ENCODE results near the gene PPP4R4.

The PPP4R4 gene

GRCh38 chr14:94172545-94172944 lies 1.6 kb upstream of the PPP4R4 start:
- DNase-seq (ENCODE audit: low read depth, low spot score) = no peak
- Histone ChIP-seq H3K4me3 (ENCODE audit: insufficient read length, low read depth) (no peak overlapping the region), H3K9ac (ENCODE audit: insufficient read length, low read depth) (no peak overlapping the region), H3K9me3 (ENCODE audit: insufficient read depth, low read length) (peaks cover 5% of the 10 kb centered on the region; the same call in 1 of the 2 replicates), H3K27me3 (ENCODE audit: insufficient read depth, insufficient read length) (peaks cover 21% of the 10 kb centered on the region), H3K4me1 (ENCODE audit: insufficient read depth, insufficient read length) (no peaks in the 10 kb centered on the region), H3K36me3 (ENCODE audit: insufficient read depth, insufficient read length, low read length) (no peaks in the 10 kb centered on the region)
- TF ChIP-seq SUZ12 (IDR thresholded peaks at IDR 0.05; ENCODE audit: extremely low read depth, insufficient read depth, insufficient read length) = no peak
- TF ChIP-seq YY1 (IDR thresholded peaks at IDR 0.05; ENCODE audit: insufficient read depth, insufficient read length) = no peak
- TF ChIP-seq ZNF274 (IDR thresholded peaks at IDR 0.05; ENCODE audit: low read depth, low read length) = no peak

DNA sequence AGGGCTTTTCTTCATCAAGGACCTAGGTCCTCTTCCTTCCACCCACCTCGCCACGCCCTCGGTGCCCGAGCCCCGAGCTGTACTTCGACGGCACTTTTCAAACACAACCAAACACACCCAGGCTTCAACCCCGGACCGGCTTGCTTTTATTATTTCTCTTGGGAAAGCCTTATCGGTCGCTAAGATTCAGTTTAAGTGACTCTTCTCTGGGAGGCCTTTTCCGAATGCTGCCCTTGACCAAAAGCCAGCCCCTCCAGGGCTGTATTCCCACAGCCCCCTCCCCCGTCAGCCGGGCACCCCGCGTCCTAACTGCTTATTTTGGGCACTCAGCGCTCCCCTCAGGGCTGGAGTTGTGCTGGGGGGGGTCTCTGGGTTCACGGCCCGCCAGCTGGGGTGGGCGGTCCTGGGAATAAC lies 644 bp upstream of the PPP4R4 start:
- TF ChIP-seq ZNF274 (IDR thresholded peaks at IDR 0.05; ENCODE audit: low read depth, low read length) (no peak), SUZ12 (IDR thresholded peaks at IDR 0.05; ENCODE audit: extremely low read depth, insufficient read depth, insufficient read length) (no peak), YY1 (IDR thresholded peaks at IDR 0.05; ENCODE audit: insufficient read depth, insufficient read length) (no peak)
- Histone ChIP-seq H3K9ac (ENCODE audit: insufficient read length, low read depth) (peak overlapping the region; percentile 61), H3K4me1 (ENCODE audit: insufficient read depth, insufficient read length) (no peaks in the 10 kb centered on the region), H3K27me3 (ENCODE audit: insufficient read depth, insufficient read length) (peaks cover 21% of the 10 kb centered on the region), H3K9me3 (ENCODE audit: insufficient read depth, low read length) (peaks cover 5% of the 10 kb centered on the region; the same call in 1 of the 2 replicates), H3K4me3 (ENCODE audit: insufficient read length, low read depth) (peak overlapping the region; percentile 46), H3K36me3 (ENCODE audit: insufficient read depth, insufficient read length, low read length) (no peaks in the 10 kb centered on the region)
- no peak for DNase-seq (ENCODE audit: low read depth, low spot score)

DNA sequence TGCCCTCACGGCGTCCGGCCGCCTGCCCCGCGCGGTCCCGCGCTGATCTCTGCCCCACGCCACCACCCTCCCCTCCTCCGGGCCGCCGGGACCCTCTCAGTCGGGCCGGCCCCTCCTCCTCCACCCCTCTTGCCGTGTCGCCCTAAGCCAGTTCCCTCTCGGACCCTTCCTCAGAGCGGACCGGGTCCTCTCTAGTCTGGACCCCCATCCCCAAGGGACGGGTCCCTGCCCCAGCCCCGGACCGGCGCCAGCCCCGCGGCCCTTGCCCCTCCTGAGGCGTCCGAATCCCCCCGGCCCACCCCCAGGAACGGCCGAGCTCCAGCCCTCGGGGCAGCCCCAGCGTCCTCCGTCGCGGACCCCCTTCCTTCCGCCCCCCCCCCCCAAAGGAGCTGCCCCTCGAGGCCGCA lies 485 bp downstream of the PPP4R4 start:
- TF ChIP-seq ZNF274 (IDR thresholded peaks at IDR 0.05; ENCODE audit: low read depth, low read length) = no peak
- TF ChIP-seq YY1 (IDR thresholded peaks at IDR 0.05; ENCODE audit: insufficient read depth, insufficient read length) = no peak
- TF ChIP-seq SUZ12 (IDR thresholded peaks at IDR 0.05; ENCODE audit: extremely low read depth, insufficient read depth, insufficient read length) = no peak
- H3K9me3 ChIP-seq (ENCODE audit: insufficient read depth, low read length) = no peaks in the 10 kb centered on the region
- peak overlapping the region; percentile 72 for H3K9ac ChIP-seq (ENCODE audit: insufficient read length, low read depth)
- no peaks in the 10 kb centered on the region for H3K36me3 ChIP-seq (ENCODE audit: insufficient read depth, insufficient read length, low read length)
- no peaks in the 10 kb centered on the region for H3K4me1 ChIP-seq (ENCODE audit: insufficient read depth, insufficient read length)
- DNase-seq (ENCODE audit: low read depth, low spot score) = no peak
- peaks cover 21% of the 10 kb centered on the region for H3K27me3 ChIP-seq (ENCODE audit: insufficient read depth, insufficient read length)
- H3K4me3 ChIP-seq (ENCODE audit: insufficient read length, low read depth) = peak overlapping the region; percentile 68

DNA sequence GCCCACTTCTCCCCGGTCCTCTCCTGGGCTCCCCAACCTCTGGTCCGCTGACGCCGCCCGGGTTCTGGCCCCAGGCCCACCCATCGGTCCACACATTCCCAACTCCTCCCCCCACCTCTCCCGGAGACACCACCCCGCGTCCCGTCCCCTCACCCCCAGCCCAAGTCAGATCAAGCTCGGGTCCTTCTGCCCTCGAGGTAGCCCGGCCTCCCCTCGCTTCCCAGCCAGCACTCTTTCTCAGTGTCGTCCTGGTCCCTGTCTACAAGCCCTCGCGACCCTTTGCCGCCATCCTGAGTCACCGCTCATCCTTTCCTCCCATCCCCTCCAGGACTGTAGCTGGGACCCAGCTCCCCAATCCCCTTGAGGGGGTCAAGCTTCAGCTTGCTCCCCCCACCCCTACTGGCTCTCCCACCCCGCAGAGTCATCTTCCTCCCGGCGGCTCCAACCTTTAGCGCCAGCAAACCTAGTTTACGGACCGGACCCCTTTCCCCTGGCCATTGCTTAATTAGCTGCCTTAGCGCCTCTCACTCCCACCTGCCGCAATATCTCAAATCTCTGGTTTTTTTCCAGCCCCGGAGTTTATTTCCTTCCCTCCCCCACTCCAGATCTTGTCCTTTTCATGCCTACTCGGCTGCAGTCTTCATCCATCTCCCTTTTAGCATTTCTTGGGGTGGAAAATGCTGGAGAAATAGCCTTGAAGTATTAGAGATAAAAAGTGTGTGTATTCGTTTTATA lies 1.1 kb downstream of the PPP4R4 start:
- Histone ChIP-seq H3K27me3 (ENCODE audit: insufficient read depth, insufficient read length) (peaks cover 21% of the 10 kb centered on the region), H3K9ac (ENCODE audit: insufficient read length, low read depth) (peak overlapping the region; percentile 72), H3K4me1 (ENCODE audit: insufficient read depth, insufficient read length) (no peaks in the 10 kb centered on the region), H3K36me3 (ENCODE audit: insufficient read depth, insufficient read length, low read length) (no peaks in the 10 kb centered on the region), H3K4me3 (ENCODE audit: insufficient read length, low read depth) (peak overlapping the region; percentile 68), H3K9me3 (ENCODE audit: insufficient read depth, low read length) (no peaks in the 10 kb centered on the region)
- DNase-seq (ENCODE audit: low read depth, low spot score) = no peak
- TF ChIP-seq ZNF274 (IDR thresholded peaks at IDR 0.05; ENCODE audit: low read depth, low read length) (no peak), SUZ12 (IDR thresholded peaks at IDR 0.05; ENCODE audit: extremely low read depth, insufficient read depth, insufficient read length) (no peak), YY1 (IDR thresholded peaks at IDR 0.05; ENCODE audit: insufficient read depth, insufficient read length) (no peak)

DNA sequence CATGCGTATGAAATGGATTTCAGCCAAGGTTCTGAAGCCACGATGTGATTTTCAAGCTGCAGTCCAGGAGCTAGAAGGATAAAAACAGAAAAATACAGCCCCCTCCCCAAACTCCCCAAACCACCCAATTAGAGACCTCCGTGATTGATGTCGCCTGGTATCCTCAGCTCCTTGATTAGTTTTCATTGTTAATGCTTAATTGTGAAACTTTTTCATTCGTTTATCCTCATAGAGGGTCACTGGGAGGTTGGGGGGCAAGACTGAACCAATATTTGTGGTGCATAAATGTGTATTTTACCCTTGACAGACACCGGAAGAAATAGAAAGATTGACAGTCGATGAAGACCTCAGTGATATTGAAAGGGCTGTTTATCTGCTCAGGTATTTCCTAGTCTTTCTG lies 1.6 kb downstream of the PPP4R4 start:
- no peaks in the 10 kb centered on the region for H3K36me3 ChIP-seq (ENCODE audit: insufficient read depth, insufficient read length, low read length)
- TF ChIP-seq YY1 (IDR thresholded peaks at IDR 0.05; ENCODE audit: insufficient read depth, insufficient read length) (no peak), ZNF274 (IDR thresholded peaks at IDR 0.05; ENCODE audit: low read depth, low read length) (no peak), SUZ12 (IDR thresholded peaks at IDR 0.05; ENCODE audit: extremely low read depth, insufficient read depth, insufficient read length) (no peak)
- no peaks in the 10 kb centered on the region for H3K4me1 ChIP-seq (ENCODE audit: insufficient read depth, insufficient read length)
- no peaks in the 10 kb centered on the region for H3K9me3 ChIP-seq (ENCODE audit: insufficient read depth, low read length)
- H3K4me3 ChIP-seq (ENCODE audit: insufficient read length, low read depth) = peak overlapping the region; percentile 68
- no peak overlapping the region for H3K9ac ChIP-seq (ENCODE audit: insufficient read length, low read depth)
- peaks cover 21% of the 10 kb centered on the region for H3K27me3 ChIP-seq (ENCODE audit: insufficient read depth, insufficient read length)
- no peak for DNase-seq (ENCODE audit: low read depth, low spot score)

- Histone ChIP-seq H3K9me3 (ENCODE audit: insufficient read depth, low read length) (no peaks in the 10 kb centered on the region), H3K36me3 (ENCODE audit: insufficient read depth, insufficient read length, low read length) (no peaks in the 10 kb centered on the region), H3K27me3 (ENCODE audit: insufficient read depth, insufficient read length) (peaks cover 14% of the 10 kb centered on the region), H3K9ac (ENCODE audit: insufficient read length, low read depth) (no peak overlapping the region), H3K4me1 (ENCODE audit: insufficient read depth, insufficient read length) (no peaks in the 10 kb centered on the region), H3K4me3 (ENCODE audit: insufficient read length, low read depth) (no peak overlapping the region)
- no peak for DNase-seq (ENCODE audit: low read depth, low spot score)
- TF ChIP-seq SUZ12 (IDR thresholded peaks at IDR 0.05; ENCODE audit: extremely low read depth, insufficient read depth, insufficient read length) (no peak), YY1 (IDR thresholded peaks at IDR 0.05; ENCODE audit: insufficient read depth, insufficient read length) (no peak), ZNF274 (IDR thresholded peaks at IDR 0.05; ENCODE audit: low read depth, low read length) (no peak)
Measured at GRCh38 chr14:94176808-94177207, 2.7 kb downstream of the PPP4R4 start.

DNA sequence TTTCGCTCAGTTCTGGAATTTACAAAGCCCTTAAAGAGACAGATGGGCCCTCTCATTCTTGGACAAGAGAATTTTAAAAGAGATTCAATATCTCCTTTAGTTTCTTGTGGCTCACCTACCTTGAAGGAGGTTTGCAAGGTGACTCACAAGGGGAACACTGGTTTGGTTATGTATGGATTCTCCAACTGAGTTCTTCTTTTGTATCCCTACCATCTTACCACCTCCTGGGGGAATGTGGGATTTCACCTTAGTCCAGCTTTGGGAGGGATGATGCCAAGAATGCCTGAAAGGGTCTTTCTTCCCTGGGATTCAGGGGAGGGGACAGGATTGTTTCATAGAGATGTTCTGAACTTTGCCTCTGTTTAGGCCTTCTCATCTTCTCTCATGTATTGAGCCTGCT lies 3.7 kb downstream of the PPP4R4 start:
- TF ChIP-seq SUZ12 (IDR thresholded peaks at IDR 0.05; ENCODE audit: extremely low read depth, insufficient read depth, insufficient read length) (no peak), YY1 (IDR thresholded peaks at IDR 0.05; ENCODE audit: insufficient read depth, insufficient read length) (no peak), ZNF274 (IDR thresholded peaks at IDR 0.05; ENCODE audit: low read depth, low read length) (no peak)

More for the DNA sequence above, 3.7 kb downstream of the PPP4R4 start:
- DNase-seq (ENCODE audit: low read depth, low spot score) = no peak
- H3K4me1 ChIP-seq (ENCODE audit: insufficient read depth, insufficient read length) = no peaks in the 10 kb centered on the region
- H3K4me3 ChIP-seq (ENCODE audit: insufficient read length, low read depth) = no peak overlapping the region
- no peaks in the 10 kb centered on the region for H3K36me3 ChIP-seq (ENCODE audit: insufficient read depth, insufficient read length, low read length)
- no peaks in the 10 kb centered on the region for H3K9me3 ChIP-seq (ENCODE audit: insufficient read depth, low read length)
- H3K9ac ChIP-seq (ENCODE audit: insufficient read length, low read depth) = no peak overlapping the region
- peaks cover 10% of the 10 kb centered on the region for H3K27me3 ChIP-seq (ENCODE audit: insufficient read depth, insufficient read length)
